Measurements from ENCODE around the gene ACSF2. TPM values are rescaled to one million over a fixed set of nuclear protein-coding genes. Genes with fewer than 3 reads are reported as not detected.

ACSF2 gene
- total RNA-seq, 1 experiment from 2014 or later, result 17.2 TPM

- no peak for TF ChIP-seq TCF7L2 (IDR thresholded peaks at IDR 0.05; ENCODE audit: low read depth, low read length)
- no peak for TF ChIP-seq POLR2AphosphoS5 (IDR thresholded peaks at IDR 0.05; ENCODE audit: low read depth, low read length)
- TF ChIP-seq SIN3A (IDR thresholded peaks at IDR 0.05; ENCODE audit: borderline replicate concordance, insufficient read depth, low read depth, low read length), result no peak
- ATAC-seq (no peak), DNase-seq (ENCODE audit: low read depth, low spot score) (no peak)
- peak overlapping the region; percentile 1 to 4; a peak in 2 of 4 replicates for H3K4me3 ChIP-seq (ENCODE audit: low read depth in 2 of 2, low read length in 2 of 2)
- H3K27ac ChIP-seq (ENCODE audit: low read length), result 0 out of 2 replicates have a peak overlapping the region, but pooled peaks have one; percentile 7
- CTCF ChIA-PET, result interaction anchor here (0.6 to 0.8 kb wide), 2 partner anchors 149 to 154 kb away, joined by 10 read pairs; no protein-coding TSS in a partner anchor
- POLR2A ChIA-PET, result interaction anchor here (0.6 kb wide), 1 partner anchor 16 kb away, joined by 5 read pairs; no protein-coding TSS in a partner anchor
- H3K36me3 ChIP-seq (ENCODE audit: control insufficient read depth, insufficient read depth, low read length), result no peaks in the 10 kb centered on the region; the same call in 1 of the 2 replicates
- BruUV-seq (replicated peaks), result no TSS peak
- H3K9me3 ChIP-seq (ENCODE audit: control insufficient read depth, insufficient read depth, low read depth, low read length), result no peaks in the 10 kb centered on the region
- in situ Hi-C loops (cut with HindIII; ENCODE audit: low pct_unique_long_range_greater_than_20kb, low sequenced_read_pairs), result no loop called here
- H3K4me1 ChIP-seq (ENCODE audit: control insufficient read depth, insufficient read depth, low read length), result peaks cover 9% of the 10 kb centered on the region
- H3K27me3 ChIP-seq (ENCODE audit: control insufficient read depth, insufficient read depth, low read length), result no peaks in the 10 kb centered on the region
- intact Hi-C loops (cut with micrococcal nuclease; ENCODE audit: unreplicated experiment), result no loop called here
Observed at GRCh38 chr17:50421308-50422051, 4.5 kb upstream of the ACSF2 start.

- H3K4me3 ChIP-seq (ENCODE audit: low read depth in 2 of 2, low read length in 2 of 2), result no peak overlapping the region
- no peaks in the 10 kb centered on the region; the same call in 1 of the 2 replicates for H3K36me3 ChIP-seq (ENCODE audit: control insufficient read depth, insufficient read depth, low read length)
- BruUV-seq (replicated peaks), result no TSS peak
- ChIA-PET POLR2A (interaction anchor here (0.6 kb wide), 1 partner anchor 307 kb away, joined by 3 read pairs; no protein-coding TSS in a partner anchor), CTCF (no interaction called here)
- H3K27me3 ChIP-seq (ENCODE audit: control insufficient read depth, insufficient read depth, low read length), result no peaks in the 10 kb centered on the region
- H3K9me3 ChIP-seq (ENCODE audit: control insufficient read depth, insufficient read depth, low read depth, low read length), result no peaks in the 10 kb centered on the region
- H3K4me1 ChIP-seq (ENCODE audit: control insufficient read depth, insufficient read depth, low read length), result peaks cover 20% of the 10 kb centered on the region
- ATAC-seq, result no peak
- no peak overlapping the region for H3K27ac ChIP-seq (ENCODE audit: low read length)
- DNase-seq (ENCODE audit: low read depth, low spot score), result no peak
- intact Hi-C loops (cut with micrococcal nuclease; ENCODE audit: unreplicated experiment) (no loop called here), in situ Hi-C loops (cut with HindIII; ENCODE audit: low pct_unique_long_range_greater_than_20kb, low sequenced_read_pairs) (no loop called here)
- no peak for TF ChIP-seq REST (IDR thresholded peaks at IDR 0.05; ENCODE audit: insufficient read depth in 1 of 2, low read depth in 2 of 2, low read length in 1 of 2)
- TF ChIP-seq TCF7L2 (IDR thresholded peaks at IDR 0.05; ENCODE audit: low read depth, low read length), result no peak
- TF ChIP-seq SIN3A (IDR thresholded peaks at IDR 0.05; ENCODE audit: borderline replicate concordance, insufficient read depth, low read depth, low read length), result no peak
- no peak for TF ChIP-seq CTCF (IDR thresholded peaks at IDR 0.05)
- no peak for TF ChIP-seq POLR2AphosphoS5 (IDR thresholded peaks at IDR 0.05; ENCODE audit: low read depth, low read length)
Observed at GRCh38 chr17:50422738-50423137, 3.3 kb upstream of the ACSF2 start.

Data from Panc1 (cell line).